GM20431 (cell line): ENCODE results near the gene PSME4.

Source experiments
- in situ Hi-C: fragments of 300-500 bp; cut with MseI, MboI; formaldehyde crosslinking; loops from one replicate; pipeline ENCODE4 v1.15.0; 2020; ENCODE audit warnings: low sequenced_read_pairs; ENCODE audit not compliant: unreplicated experiment

The PSME4 gene

GRCh38 chr2:53903011-53903410 is 67.8 kb downstream of the PSME4 start:
- in situ Hi-C loops: no loop called here

DNA sequence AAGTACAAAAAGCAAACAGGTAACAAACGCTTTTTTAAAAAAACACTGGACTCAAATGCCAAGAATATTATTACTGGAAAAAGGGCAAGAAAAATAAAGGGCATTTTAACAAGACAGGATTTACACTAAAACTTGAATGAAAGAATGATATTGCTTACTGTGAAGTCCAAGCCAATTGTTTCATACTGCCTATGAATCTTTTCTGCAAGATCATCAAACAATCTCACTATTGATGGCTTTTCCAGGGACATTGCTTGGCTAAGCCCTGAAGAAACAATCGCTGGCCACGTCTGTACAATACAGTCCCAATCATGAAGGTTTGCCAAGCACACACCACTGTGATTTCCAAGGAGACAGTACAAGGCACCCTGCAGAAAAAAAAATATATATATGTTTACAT is 69.6 kb downstream of the PSME4 start:
- in situ Hi-C loops: no loop called here

- in situ Hi-C loops: no loop called here
Measured at GRCh38 chr2:53896864-53897263, 73.9 kb downstream of the PSME4 start.

GRCh38 chr2:53886406-53887280 is 84.2 kb downstream of the PSME4 start:
- in situ Hi-C loops: no loop called here

- in situ Hi-C loops: no loop called here
Measured at GRCh38 chr2:53884883-53885282, 85.9 kb downstream of the PSME4 start.

- in situ Hi-C loops: no loop called here
Measured at GRCh38 chr2:53881986-53882385, 88.8 kb downstream of the PSME4 start.

- in situ Hi-C loops: no loop called here
Measured at GRCh38 chr2:53881360-53881759, 89.4 kb downstream of the PSME4 start.

DNA sequence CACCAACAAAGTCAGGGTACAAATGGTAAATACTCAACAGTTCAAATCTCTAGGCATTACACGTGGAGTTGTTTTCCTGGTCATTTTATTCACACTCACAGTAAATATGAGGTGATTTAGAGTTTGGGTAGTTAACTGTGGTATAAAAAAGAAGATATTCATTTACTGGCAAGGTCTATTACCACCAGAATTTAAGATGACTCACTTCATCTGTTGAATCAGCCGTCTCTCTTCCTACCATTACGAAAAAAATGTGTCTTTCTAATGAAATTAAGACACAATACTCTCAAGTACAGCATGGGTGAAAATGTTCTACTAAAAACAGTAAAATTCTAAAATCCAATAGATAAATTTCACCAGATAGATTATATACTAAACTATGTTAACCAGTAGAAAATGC is 90.0 kb downstream of the PSME4 start:
- in situ Hi-C loops: no loop called here

GRCh38 chr2:53877556-53877955 is 93.2 kb downstream of the PSME4 start:
- in situ Hi-C loops: no loop called here

- in situ Hi-C loops: no loop called here
Measured at GRCh38 chr2:53877112-53877511, 93.7 kb downstream of the PSME4 start.

DNA sequence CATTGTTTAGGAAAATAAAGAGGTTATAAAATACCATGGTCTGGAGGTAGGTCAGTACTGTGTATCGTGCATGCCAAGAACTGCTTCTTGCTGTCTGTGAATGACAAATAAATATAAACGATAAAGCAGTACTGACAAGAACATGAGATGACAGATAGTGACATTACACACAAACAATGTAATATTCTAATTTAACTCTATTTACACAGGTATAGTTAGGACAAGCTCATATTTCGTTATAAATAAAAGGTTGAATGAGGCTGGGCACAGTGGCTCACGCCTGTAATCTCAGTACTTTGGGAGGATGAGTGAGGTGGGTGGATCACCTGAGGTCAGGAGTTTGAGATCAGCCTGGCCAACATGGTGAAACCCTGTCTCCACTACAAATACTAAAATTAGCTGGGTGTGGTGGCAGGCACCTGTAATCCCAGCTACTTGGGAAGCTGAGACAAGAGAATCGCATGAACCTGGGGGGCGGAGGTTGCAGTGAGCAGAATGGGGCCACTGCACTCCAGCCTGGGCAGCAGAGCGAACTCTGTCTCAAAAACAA is 96.3 kb downstream of the PSME4 start:
- in situ Hi-C loops: no loop called here

DNA sequence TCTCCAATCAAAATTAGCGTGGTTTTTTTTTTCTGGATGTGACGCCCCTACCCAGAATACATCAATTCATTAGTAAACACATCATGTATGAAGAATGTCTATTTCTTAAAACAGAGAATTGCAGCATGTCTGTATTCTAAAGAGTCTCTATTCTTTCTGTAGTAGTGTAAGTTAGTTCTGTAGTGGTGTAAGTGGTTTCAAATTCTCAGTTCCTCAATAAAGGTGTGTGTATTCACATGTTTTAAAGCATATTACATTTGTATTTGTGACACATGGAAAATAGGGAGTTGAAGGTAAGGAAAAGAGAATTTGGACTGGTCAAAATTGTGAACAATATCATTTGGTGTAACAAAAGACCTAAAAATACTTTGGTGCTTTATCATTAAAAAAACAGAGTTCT is 103.0 kb downstream of the PSME4 start:
- in situ Hi-C loops: no loop called here

DNA sequence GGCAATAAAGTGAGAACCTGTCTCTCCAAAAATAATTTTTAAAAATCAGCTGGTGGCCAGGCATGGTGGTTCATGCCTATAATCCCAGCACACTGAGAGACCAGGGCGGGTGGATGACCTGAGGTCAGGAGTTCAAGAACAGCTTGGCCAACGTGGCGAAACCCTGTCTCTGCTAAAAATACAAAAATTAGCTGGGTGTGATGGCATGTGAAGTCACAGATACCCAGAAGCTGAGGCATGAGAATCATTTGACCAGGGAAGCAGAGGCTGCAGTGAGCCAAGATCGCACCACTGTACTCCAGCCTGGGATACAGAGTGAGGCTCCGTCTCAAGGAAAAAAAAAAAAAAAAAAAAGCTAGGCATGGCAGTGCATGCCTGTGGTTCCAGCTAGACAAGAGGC is 103.6 kb downstream of the PSME4 start:
- in situ Hi-C loops: no loop called here

DNA sequence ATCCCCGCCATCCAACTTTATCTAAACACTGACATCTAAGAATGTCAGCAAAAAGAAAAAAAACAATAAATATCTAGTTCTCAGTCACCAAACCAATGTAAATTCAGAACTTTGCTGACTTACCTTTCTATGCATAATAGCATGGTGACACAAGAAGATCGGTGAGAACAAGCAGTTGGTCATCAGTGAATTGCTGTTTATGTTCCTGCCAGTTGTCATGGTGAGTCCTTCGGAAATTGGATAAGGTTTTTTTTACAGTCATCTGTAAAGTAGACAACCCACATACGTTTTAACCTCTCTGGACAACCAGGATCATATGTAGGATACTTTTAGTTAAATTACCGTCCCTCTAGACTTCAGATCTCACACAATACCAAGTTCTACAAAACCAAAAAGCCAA is 104.8 kb downstream of the PSME4 start:
- in situ Hi-C loops: no loop called here

GRCh38 chr2:53865264-53865663 is 105.5 kb downstream of the PSME4 start:
- in situ Hi-C loops: no loop called here

DNA sequence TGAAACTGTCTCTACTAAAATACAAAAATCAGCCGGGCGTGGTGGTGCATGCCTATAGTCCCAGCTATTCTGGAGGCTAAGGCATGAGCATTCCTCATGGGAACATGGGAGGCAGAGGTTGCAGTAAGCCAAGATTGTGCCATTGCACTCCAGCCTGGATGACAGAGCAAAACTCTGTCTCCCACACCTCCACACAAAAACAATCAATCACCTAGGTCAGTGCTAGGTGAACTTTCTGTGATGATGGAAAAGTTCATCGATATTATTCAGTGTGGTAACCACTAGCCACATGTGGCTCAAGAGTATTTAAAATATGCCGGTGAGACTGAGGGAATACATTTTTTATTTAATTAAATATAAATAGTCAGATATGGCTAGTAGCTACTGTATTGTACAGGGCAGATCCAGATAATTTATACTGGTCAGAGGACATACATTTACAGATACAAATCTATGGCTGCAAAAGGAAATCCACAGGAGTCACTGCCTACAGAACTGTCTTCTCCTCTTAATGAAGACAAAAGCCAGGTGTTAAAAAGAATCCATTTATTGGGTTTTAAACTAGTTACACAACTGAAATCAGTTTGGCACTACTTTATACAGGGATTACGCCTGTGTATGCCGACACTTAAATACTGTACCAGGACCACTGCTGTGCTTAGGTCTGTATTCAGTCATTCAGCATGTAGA is 107.1 kb downstream of the PSME4 start:
- in situ Hi-C loops: no loop called here

- in situ Hi-C loops: no loop called here
Measured at GRCh38 chr2:53861824-53862223, 109.0 kb downstream of the PSME4 start.

DNA sequence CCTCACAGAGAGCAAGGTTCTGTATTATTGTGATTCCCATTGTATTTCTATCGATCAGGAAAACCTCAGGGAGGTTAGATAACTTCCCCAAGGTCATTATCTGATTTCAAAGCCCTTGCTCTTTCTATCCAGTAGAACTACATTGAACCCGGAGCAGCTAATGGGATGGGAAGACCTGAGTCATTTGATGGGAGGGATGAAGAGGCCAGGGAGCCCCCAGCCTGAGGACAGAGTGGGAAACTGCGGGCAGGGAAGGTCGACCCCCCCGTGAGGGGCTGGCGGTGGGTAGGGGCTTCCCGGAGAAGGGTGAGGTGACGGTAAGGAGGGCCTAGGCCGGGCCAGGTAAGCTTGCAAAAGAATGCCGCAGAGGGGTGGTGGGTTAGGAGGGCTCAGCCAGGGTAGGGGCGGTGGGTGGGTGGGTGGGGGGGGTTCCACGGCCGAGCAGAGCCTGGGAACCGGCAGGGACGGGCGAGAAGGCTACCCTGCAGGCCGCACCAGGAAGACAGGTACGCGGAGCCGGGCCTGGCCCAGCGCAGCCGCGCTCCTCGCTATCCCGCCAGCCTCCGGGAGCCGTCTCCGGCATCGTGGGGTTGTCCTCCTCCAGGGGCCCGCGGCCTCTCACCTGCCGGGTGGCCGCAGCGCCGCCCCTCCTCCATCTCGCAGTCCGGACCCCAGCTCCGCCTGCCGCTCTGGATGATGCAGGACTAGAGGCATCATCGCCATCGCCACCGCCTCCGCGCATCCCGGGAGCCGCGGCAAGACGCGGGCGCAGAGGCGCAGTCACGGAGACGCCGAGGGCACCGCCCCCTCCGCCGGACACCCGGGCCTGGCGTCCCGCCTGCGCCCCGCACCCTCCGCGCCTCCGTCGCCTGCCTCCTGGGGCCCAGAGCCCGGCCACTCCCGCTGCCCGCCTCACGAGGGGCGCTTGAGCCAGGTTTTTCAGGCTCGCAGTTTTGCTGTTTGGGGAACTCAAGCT is 111.3 kb downstream of the PSME4 start, which contains the start of gene GPR75:
GPR75 (minus strand) TSS at position 762 of the 976 bp plus-strand sequence. CDS start 5,211 bp downstream, outside the sequence.
- in situ Hi-C loops: no loop called here

DNA sequence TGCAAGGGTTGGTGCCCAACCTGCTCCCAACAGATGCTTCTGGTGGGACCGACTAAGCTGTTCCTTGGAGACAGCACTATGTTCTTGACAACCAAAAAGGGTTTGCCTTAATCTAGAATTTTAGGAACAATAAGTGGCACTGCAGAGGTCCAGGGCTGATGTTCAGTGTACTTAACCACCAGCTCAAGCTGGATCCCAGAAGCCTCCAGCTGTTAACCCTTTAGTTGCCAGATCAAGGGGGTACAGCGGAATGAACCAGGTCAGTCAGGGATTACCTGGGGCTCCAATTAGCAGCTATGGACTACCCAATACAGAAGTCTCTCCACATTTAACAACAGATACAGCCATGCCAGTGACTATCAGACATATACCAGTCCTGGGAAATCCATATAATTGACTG is 114.5 kb downstream of the PSME4 start:
- in situ Hi-C loops: no loop called here

- in situ Hi-C loops: no loop called here
Measured at GRCh38 chr2:53854678-53855077, 116.1 kb downstream of the PSME4 start.
